ENCODE results near the gene SLC39A10.
"Not testable (repeated sequence)": the region's sequence is repeated elsewhere in the genome, so short reads cannot be mapped to it uniquely, and the experiment has no call there.

SLC39A10 gene

DNA sequence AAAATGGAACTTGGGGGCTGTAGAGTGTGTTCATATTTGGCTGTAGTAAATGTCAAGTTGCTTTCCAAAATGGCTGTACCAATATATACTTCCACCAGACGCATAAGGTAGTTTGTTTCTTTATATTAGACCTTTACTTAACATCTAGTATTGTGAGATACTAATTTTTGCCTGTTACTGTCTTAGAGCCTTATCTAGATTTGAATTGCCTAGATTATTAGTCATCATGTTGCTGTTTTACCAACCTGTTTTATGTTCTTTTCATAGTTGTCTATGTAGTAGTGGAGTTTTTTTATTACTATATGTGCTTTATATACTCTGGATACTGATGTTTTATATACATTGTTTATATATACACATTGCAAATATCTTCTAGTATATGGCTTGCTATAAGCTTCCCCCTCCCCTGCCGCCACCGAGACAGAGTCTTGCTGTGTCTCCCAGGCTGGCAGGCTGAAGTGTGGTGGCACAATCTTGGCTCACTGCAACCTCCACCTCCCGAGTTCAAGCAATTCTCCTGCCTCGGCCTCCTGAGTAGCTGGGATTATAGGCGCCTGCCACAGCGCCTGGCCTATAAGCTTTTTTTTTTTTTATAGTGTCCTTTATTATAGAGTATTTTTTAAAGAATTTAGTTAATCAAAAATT, 18.9 kb downstream of the SLC39A10 start:
- DNase-seq = no peak

DNA sequence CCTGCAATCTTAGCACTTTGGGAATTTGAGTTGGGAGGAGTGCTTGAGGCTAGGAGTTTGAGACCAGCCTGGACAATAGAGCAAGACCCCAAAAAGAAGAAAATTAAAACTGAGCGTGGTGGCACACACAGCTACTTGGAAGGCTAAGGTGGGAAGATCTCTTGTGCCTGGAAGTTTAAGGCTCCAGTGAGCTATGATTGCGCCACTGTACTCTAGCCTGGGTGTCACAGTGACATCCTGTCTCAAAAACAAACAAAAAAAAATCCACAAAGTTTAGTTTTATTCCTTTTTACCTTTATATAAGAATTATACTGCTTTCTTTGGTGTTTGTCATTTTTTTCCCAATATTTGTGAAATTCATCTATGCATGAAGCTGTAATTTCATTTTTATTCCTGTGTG, 20.3 kb downstream of the SLC39A10 start:
- DNase-seq = no peak

DNA sequence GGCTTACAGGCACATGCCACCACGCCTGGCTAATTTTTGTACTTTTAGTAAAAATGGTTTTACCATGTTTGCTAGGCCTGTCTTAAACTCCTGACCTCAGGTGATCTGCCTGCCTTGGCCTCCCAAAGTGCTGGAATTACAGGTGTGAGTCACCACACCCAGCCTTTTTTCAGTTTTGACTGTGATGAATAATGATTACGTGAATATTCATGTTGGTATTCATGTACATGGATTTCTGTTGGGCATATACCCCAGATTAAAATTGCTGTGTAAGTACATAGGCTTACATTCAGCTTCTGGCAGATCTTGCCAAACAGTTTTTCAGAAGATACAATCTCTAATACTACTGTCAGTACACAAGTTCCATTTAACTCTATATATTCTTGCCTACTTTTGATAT, 20.9 kb downstream of the SLC39A10 start:
- DNase-seq = no peak

DNA sequence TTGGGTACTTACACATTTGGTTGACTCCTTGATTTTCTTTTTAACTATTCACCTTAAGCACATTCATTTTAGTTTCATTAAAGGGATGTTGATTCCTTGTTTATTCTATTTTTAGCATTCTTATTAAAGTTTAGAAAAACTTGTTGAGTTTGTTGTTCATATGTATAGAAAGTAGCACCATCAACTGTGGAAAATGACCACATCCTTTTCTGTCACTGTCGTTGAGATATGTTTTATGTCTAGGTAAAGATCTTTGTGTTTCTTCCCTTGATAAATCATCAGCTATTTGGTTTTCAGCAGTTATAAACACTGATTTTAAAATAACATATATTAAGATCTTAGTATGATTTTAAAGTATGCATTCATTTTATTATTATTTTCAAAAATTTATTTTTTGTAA, 25.1 kb downstream of the SLC39A10 start:
- no peak for DNase-seq

DNA sequence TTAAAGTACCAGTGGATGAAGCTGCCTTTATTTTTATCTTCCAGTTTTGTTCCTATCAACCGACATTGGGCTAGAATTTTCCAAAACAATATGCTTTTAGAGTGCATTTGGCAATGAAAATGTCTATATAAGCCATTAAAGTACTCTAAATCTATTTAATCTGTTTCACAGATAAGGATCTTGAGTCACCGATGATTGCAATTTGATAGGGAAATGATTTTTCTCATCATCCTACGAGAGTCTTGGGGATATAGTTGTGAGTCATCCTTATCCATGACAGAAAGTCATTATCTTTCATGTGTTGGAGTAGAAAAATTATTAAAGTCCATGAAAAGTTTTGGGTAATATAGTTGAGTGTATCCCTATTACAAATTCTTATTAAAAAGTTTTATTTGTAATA, 26.1 kb downstream of the SLC39A10 start:
- no peak for DNase-seq

DNA sequence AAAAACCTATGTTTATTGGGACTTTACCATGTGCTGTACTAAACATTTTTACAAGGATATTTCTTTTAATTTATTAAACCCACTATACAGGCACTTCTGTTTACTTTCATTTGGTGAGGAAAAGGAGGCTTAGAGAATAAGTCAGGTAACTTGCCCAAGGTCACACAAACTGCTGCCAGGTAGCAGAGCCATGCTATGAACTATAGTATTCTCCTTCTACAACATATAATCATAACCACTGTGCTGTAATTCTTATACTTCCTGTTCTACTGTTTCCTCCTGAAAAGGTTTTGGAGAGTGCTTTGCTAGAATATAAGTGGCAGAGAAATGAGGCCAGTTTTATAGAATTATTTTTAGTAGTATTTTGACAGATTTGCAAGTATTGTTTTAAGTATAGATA, 29.5 kb downstream of the SLC39A10 start:
- DNase-seq = no peak

DNA sequence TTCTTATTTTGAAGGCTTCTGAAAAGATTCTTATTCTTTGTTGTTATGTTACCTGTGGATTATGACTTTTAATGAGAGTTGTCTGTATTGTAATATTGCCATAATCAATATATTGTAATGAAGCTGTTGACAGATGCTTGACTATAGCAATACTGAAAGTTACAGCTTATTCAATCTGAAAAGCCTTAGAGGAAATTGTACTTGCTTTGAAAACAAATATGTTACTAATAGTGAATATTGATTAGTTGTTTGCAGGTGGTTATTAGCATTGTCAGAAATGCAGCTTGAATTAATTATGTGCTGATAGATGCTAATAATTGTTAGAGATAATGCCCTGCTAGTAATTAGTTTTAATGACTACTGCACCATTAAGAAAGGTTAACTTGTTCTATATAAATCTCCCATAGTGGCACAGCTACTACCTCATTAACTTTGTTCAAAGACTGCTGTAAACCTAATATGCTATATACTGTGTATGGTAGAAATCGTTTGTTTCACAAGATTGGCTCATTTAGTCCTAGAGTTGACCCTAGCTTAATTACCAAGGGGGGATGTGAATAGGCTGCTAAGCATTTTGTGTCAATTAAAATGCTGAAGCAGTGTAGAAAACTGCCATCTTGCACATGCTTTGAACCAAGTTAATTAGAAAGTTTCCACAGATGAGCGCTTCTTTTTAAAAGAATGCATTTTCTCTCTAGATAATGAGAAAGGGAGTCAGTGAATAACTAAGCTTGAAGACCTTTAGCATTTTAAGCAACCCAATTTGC, 30.5 kb downstream of the SLC39A10 start:
- no peak for DNase-seq

DNA sequence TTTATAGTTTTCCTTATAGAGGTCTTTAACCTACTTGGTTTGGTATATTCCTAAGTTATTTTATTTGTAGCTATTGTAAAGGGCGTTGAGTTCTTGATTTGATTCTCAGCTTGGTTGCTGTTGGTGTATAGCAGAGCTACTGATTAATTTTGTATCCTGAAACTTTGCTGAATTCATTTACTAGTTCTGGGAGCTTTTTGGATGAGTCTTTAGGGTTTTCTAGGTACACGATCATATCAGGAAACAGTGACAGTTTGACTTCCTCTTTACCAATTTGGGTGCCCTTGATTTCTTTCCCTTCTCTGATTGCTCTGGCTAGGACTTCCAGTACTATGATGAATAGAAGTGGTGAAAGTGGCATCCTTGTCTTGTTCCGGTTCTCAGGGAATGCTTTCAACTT, 35.5 kb downstream of the SLC39A10 start:
- DNase-seq = not testable (repeated sequence)

DNA sequence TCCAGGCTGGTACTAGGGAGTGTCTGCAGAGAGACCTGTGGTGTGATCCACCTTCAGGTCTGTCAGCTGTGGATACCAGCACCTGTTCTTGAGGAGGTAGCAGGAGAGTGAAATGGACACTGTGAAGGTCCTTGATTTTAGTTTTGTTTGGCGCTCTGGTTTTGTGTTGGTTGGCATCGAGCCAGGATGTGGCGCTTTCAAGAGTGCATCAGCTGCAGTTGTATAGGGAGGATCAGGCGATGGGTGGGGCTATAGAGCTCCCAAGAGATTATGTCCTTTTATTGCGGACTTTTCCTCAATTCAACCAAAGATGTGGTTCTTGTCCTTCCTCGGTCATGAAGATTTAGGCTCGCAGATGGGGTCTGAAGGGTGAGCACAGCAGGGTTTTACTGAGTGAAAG, 37.5 kb downstream of the SLC39A10 start:
- DNase-seq = no peak

DNA sequence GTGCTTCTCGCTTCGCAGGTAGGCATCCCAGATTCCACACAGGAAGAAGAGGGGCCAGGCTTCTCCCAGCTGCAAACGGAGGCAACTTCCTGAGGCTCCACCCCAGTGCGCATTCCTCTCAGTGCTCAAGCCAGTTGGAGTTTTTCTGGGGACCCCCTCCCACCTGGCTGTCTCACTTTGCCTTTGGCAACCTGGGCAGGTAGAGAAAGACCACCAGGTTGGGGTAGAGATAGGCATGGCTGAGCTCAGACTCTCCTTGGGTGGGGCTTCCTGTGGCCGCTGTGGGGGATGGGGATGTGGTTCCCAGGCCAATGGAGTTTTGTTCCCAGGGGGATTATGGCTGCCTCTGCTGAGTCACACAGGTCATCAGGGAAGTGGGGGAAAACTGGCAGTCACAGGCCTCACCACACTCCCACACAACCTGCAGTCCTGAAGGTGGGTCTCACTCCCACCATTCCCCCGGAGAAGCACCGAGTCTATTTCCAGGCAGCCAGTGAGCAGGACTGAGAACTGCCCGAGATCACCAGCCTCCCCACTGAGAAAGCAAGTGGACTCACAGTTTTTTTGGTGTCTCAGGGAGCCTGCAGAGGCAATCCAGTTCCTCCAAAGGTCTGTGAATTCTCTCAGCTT, 38.1 kb downstream of the SLC39A10 start:
- no peak for DNase-seq

DNA sequence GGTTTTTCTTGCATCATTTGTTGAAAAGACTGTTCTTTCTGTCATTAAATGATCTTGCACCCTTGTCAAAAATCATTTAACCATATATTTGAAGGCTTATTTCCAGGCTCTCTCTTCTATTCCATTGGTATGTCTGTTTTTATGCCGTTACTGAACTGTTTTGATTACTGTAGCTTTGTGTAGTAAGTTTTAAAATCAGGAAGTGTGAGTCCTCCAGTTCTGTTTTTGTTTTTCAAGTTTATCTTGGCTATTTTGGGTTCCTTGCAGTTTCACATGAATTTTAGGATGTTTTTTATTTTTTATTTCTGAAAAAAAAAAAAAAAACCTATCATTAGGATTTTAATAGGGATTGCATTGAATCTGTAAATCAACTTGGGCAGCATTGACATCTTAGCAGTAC, 39.0 kb downstream of the SLC39A10 start:
- no peak for DNase-seq

DNA sequence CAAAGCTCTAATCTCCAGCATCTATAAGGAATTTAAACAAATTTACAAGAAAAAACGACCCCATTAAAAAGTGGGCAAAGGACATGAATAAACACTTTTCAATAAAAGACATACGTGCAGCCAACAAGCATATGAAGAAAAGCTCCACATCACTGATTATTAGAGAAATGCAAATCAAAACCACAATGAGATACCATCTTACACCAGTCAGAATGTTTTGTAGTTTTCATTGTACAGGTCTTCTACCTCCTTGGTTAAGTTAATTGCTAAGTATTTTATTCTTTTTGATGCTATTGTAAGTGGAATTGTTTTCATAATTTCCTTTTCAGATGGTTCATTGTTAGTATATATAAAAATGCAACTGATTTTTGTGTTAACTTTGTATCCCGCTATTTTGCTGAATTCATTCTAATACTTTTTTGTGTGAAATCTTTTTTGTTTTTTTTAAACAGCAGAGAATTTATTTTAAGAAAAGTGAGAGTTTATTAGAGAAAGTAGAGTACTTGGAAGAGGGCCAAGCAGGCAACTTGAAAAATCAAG, 40.7 kb downstream of the SLC39A10 start:
- no peak for DNase-seq

DNA sequence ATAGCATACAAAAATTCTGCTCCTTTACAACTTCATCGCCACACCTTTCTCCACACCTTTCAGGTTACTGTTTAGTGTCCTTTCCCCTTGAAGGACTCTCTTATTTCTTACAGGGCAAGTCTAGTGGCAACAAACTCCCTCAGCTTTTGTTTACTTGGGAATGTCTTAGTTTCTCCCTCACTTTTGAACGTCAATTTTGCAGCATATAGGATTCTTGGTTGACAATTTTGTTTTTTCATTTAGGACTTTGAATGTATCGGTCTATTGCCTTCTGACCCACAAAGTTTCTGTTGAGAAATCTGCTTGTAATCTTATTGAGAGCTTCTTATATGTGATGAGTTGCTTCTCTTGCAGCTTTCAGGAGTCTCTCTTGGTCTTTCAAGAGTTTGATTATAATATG, 43.5 kb downstream of the SLC39A10 start:
- no peak for DNase-seq

DNA sequence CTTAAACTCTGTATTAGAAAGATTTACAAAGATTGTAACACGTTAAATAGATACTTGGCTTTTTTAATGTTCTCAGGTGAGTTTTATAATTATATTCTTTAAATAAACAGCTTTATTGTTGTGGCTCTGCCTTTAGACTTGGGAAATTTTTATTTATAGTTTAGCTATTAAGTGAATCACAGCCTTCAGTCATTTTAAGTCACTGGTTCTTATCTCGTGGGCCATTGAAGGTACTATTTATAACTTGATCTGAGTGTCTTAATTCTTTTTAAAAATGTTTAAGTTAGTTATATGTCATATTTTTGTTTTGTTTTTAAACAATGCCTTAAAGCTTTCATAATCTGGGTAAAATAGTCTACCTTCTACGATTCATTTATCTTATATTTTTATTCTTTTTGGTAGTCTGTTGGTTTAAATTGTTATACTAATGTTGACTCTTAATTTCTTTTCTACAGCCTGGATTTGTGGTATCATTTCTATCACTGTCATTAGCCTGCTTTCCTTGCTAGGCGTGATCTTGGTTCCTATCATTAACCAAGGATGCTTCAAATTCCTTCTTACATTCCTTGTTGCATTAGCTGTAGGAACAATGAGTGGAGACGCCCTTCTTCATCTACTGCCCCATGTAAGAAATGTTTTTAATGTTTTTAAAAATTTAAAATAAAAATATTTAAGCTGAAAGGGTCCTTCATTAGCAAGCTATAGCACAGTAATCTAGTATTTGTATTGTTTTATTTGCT, 49.3 kb downstream of the SLC39A10 start:
- no peak for DNase-seq

DNA sequence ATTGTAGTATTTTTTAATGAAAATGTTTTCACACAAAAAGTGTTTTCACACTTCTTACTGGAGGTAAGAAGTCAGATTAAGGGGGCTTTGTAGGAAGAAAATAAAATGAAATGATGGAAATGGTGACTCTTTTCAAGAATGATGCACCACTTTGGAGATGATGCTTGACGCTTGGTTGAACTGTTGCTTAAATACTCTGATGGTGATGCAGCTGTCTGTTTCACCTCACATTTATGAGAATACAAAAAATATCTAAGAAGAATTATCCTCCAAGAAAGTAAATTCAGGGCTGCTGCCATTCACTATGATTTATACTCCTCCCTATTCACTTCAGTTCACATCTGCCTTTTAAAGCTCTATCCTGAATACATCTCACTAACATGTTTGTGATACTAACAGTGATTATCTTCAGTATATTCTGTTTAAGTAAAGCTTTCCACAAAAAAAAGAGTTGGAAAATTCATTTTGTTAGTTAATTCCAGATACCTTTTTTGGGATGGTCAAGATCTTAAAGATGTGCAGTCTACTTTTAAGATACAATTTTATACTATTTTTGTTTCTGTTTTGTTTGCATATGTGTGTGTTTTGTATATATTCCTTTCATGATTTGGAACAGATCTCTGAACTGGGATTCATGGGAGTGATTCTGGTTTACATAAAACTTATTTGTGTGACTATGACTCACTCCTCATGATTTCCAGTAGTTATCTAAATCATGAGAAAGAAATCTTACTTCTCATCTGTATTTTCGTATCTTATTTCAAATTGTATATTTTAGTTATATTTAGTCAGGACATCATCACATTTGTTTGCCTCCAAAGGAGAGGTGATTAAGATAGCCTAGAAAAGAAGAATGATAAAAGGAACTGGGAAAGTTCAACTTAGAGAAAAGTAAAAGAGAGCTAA, 53.1 kb downstream of the SLC39A10 start:
- no peak for DNase-seq

DNA sequence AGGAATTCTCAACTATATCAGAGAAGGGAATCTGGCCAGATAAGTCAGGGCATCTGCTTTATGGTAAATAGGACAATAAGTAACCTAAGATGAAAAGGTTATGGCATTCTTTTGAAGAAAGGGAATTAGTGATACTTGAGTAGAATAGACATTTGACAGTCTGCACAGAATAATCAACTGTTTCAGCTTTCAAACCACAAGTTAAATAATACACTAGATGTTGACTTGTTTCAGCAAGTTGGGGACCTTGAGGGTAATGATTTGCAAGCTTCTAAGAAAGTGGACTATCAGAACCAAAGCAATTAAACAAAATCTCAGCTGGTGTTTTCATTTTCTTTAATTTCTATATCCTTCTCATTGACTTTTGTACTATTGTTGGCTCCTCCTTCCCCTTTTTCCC, 54.5 kb downstream of the SLC39A10 start:
- no peak for DNase-seq

DNA sequence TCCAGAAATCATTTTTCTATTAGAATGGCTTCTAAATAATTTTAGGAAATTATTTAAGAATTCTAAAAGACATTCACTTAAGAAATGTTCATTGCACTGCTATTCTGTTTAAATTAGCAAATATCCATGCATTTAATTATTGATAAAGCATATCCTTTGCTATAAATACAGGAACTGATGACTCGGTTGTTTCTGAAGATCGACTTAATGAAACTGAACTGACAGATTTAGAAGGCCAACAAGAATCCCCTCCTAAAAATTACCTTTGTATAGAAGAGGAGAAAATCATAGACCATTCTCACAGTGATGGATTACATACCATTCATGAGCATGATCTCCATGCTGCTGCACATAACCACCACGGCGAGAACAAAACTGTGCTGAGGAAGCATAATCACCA, 59.4 kb downstream of the SLC39A10 start:
- DNase-seq = no peak

DNA sequence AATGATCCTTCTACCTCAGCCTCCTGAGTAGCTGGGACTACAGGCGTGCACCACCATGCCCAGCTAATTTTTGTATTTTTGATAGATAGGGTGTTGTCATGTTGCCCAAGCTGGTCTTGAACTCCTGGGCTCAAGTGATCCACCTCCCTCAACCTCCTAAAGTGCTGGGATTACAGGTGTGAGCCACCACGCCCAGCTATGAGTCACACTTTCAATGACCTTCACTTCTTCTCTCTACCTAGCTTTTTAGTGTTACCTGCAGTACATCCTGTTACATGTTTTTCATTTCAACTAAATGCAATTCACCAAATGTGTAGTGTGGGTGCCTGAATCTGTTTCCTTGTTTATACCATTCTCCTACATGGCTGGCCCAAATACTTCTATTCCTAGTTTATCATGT, 64.0 kb downstream of the SLC39A10 start:
- no peak for DNase-seq

DNA sequence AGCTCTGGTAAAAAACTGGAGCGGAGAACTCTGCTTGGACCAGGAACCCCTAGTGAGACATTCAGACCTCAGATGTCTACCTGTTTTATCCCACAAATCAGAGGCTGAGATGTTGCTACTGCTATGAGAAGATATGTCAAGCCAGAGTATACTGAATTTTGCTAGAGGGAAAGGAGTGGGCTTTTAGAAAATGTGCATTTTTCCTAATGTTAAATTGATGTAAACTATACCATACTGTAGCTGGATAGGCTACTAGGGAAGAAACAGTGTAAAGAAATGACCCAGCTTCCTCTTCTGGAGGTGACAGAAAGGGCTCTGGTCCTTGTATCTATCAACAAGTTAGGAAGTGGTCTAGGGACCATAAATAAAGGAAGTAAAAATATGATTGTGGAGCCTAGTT, 65.0 kb downstream of the SLC39A10 start:
- DNase-seq = no peak

DNA sequence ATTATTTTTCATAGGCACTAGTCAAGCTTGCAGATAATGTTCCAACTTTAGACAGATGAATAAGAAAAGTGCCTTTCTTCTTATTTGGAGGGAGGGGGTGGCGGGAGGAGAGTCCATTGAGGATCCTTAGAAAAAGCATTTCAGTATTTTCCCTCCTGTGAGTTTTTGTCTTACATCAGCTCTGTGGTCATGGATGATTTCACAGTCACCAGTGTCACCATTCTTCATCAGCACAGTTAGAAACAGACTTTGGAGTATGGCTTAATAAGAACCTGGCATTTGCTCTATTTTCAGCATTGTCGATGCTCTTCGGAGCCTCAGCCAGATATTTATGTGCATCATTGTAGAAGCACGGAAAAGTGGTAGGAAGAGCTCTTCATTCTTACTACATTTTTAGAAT, 70.1 kb downstream of the SLC39A10 start:
- DNase-seq = no peak

DNA sequence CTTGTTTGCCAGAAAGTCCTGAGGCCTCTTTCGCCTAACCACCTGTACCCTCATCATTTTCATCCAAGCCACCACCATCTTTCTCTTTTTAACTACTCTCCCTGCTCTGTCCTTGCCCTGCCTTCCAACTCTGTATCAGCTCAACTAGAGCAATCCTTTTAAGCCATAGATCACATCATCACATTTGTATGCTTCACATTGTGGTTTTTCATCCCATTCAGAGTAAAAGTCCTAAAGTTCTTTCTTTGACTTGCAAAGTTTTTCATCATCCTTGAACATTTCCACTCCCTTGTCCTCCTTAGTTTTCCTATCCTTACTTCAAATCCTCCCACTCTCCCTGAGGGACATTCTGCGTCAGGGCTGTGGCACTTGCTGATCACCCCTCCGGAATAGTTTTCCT, 73.9 kb downstream of the SLC39A10 start:
- DNase-seq = no peak

DNA sequence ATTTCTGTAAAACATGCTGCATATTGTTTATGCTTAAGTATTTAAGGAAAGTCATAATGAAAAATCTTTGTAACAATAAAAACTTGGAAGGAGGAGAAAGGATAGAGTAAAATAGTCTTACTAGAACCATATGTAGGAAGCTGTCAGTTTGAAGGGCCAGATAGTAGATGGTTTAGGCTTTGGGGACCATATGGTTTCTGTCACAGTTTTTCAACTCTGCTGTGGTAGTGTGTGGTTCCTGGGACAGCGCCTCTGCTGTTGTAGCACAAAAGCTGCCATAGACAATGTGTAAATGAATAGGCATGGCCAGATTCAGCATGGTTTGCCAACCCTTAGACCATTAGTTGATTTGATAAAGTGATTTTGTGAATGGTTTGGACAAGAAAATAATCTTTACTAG, 75.5 kb downstream of the SLC39A10 start:
- DNase-seq = no peak
